AG04450 (cell line): Measurements from ENCODE around the gene ZNF19. TPM values are rescaled to one million over a fixed set of nuclear protein-coding genes. Genes with fewer than 3 reads are reported as not detected.
"Not testable (repeated sequence)": the region's sequence is repeated elsewhere in the genome, so short reads cannot be mapped to it uniquely, and the experiment has no call there.

Experiments used
- CTCF ChIA-PET: fragments of 300-600, 350-600 bp; formaldehyde crosslinking; extraction: SDS; loops from one replicate; lab custom pipeline; 2022; ENCODE audit warnings: antibody characterized with exemption, inconsistent platforms; lab: Charles Lee
- POLR2A ChIA-PET: fragments of 350-600 bp; formaldehyde crosslinking; extraction: SDS; loops from one replicate; lab custom pipeline; 2021; ENCODE audit warnings: antibody characterized with exemption, inconsistent platforms; lab: Yijun Ruan, JAX
- DNase-seq: peaks from one replicate; pipeline ENCODE4 v3.0.0-alpha.2; 2011; ENCODE audit warnings: low read depth, low spot score
- H3K27ac ChIP-seq: one replicate; pipeline ENCODE4 v1.5.1; 2012; ENCODE audit warnings: low read depth, low read length, control low read depth
- H3K27me3 ChIP-seq: one replicate; pipeline ENCODE4 v1.6.0; 2012; ENCODE audit warnings: low read length; ENCODE audit not compliant: control insufficient read depth, insufficient read depth
- H3K4me3 ChIP-seq: 2 replicates; pipeline ENCODE4 v1.5.1; 2011; ENCODE audit warnings: mild to moderate bottlenecking, low read depth, low read length, control low read depth
- H3K9me3 ChIP-seq: 2 replicates; pipeline ENCODE4 v1.5.1; 2012; ENCODE audit warnings: low read length; ENCODE audit not compliant: control insufficient read depth, insufficient read depth
- polyA plus RNA-seq: library from polyadenylated mRNA; depleted of rRNA; stranded (reverse); fragments of >200 nt; gene quantifications from 2 replicates; pipeline ENCODE4 v1.2.3, GENCODE V29; 2011
- TF ChIP-seq, protein P1 (sequence below): IDR thresholded peaks from 2 replicates; pipeline ENCODE4 v1.5.1; 2011; ENCODE audit warnings: low read depth, low read length, control low read depth, inconsistent platforms

Gene ZNF19
- polyA plus RNA-seq, 1 experiment: 2.0 TPM

DNA sequence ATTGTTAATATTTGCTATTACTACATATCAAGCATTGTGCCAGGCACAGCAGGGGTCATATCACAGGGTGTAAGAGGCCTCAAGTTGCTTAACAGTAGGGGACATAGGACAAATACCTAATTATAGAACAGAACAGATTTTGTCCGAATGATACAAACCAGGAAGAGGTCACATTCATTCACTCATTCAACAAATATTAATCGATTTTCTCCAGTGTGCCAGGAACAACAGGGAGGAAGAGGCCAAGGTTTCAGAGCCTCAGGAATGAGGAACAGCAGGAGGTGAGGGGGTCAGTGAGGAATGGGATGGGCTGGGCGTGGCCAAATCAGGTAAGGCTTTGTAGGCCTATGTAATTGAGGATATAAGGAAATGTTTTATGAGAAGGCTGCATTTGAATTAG lies 25.9 kb upstream of the ZNF19 start:
- POLR2A ChIA-PET: no interaction called here
- Histone ChIP-seq H3K9me3 (no peaks in the 10 kb centered on the region), H3K27me3 (no peaks in the 10 kb centered on the region), H3K4me3 (no peak overlapping the region), H3K27ac (no peak overlapping the region)
- no peak for DNase-seq
- CTCF ChIA-PET: no interaction called here
- TF ChIP-seq, protein P1, sequence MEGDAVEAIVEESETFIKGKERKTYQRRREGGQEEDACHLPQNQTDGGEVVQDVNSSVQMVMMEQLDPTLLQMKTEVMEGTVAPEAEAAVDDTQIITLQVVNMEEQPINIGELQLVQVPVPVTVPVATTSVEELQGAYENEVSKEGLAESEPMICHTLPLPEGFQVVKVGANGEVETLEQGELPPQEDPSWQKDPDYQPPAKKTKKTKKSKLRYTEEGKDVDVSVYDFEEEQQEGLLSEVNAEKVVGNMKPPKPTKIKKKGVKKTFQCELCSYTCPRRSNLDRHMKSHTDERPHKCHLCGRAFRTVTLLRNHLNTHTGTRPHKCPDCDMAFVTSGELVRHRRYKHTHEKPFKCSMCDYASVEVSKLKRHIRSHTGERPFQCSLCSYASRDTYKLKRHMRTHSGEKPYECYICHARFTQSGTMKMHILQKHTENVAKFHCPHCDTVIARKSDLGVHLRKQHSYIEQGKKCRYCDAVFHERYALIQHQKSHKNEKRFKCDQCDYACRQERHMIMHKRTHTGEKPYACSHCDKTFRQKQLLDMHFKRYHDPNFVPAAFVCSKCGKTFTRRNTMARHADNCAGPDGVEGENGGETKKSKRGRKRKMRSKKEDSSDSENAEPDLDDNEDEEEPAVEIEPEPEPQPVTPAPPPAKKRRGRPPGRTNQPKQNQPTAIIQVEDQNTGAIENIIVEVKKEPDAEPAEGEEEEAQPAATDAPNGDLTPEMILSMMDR: no peak

DNA sequence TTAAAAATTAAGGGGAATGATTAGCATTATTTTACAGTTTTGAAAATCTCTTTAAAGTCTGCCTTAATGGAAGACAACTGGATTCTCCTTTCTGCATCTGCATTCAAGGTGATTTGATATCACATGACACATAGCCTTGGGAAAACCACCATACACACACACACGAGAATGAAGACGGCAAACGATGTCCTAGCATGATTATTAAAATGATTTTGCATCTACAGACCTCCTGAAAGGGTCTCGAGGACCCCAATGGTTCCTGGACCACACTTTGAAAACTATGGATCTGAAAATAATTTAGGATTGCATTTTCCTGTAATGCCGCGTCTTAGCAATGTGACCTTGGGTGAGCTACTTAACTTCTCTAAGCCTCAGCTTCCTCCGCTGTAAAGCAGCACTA lies 25.4 kb upstream of the ZNF19 start:
- Histone ChIP-seq H3K27me3 (no peaks in the 10 kb centered on the region), H3K4me3 (no peak overlapping the region), H3K27ac (no peak overlapping the region), H3K9me3 (no peaks in the 10 kb centered on the region)
- DNase-seq: no peak
- POLR2A ChIA-PET: no interaction called here
- TF ChIP-seq, protein P1: no peak
- CTCF ChIA-PET: no interaction called here

DNA sequence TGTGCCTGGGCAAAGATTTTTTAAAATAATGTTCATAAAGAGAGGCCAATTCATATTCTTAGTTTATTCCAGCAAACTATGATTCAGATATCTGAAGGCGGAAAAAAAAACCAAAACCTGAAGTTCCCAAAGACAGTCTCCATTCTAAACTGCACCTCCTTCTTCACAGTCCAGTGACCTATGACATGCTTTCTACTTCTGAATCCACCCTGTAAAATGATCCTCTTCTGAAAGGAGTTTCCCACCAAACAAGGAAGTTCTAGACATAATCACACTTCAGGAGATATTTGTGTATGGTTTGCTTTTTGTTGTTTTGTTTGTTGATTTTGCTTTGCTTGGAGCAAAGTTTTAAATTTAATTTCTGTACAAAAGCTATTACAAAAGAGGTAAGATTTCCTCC lies 24.2 kb upstream of the ZNF19 start:
- CTCF ChIA-PET: no interaction called here
- TF ChIP-seq, protein P1: no peak
- POLR2A ChIA-PET: no interaction called here
- Histone ChIP-seq H3K27ac (no peak overlapping the region), H3K27me3 (no peaks in the 10 kb centered on the region), H3K4me3 (no peak overlapping the region), H3K9me3 (no peaks in the 10 kb centered on the region)
- DNase-seq: no peak

GRCh38 chr16:71507061-71507460 lies 17.9 kb upstream of the ZNF19 start:
- no peaks in the 10 kb centered on the region for H3K9me3 ChIP-seq
- H3K27me3 ChIP-seq: no peaks in the 10 kb centered on the region
- no peak for DNase-seq
- no peak overlapping the region for H3K4me3 ChIP-seq
- POLR2A ChIA-PET: no interaction called here
- H3K27ac ChIP-seq: no peak overlapping the region
- CTCF ChIA-PET: no interaction called here
- TF ChIP-seq, protein P1: no peak

- Histone ChIP-seq H3K4me3 (no peak overlapping the region), H3K27me3 (no peaks in the 10 kb centered on the region)
- CTCF ChIA-PET: interaction anchor here (1.4 kb wide), 1 partner anchor 92 kb away, joined by 5 read pairs; no protein-coding TSS in a partner anchor
Observed at GRCh38 chr16:71504901-71505300, 15.8 kb upstream of the ZNF19 start.

DNA sequence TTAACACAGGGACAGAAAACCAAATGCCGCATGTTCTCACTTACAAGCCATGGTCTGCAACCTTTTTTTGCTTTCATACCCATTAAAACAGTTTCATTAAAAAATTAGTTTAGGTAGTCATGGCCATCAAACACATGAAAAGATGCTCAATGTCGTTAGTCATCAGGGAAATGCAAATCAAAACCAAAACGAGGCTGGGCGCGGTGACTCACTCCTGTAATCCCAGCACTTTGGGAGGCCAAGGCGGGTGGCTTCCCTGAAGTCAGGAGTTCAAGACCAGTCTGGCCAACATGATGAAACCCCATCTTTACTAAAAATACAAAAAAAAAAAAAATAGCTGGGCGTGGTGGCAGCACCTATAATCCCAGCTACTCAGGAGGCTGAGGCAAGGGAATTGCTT lies 14.9 kb upstream of the ZNF19 start:
- H3K9me3 ChIP-seq, H3K27me3 ChIP-seq, H3K4me3 ChIP-seq, POLR2A ChIA-PET, DNase-seq, H3K27ac ChIP-seq: not testable (repeated sequence)
- CTCF ChIA-PET: interaction anchor here (15.0 kb wide), 1 partner anchor 93 kb away, joined by 316 read pairs; no protein-coding TSS in a partner anchor

More at GRCh38 chr16:71504901-71505300, 15.8 kb upstream of the ZNF19 start:
- H3K9me3 ChIP-seq: no peaks in the 10 kb centered on the region
- no peak for DNase-seq
- TF ChIP-seq, protein P1: no peak
- H3K27ac ChIP-seq: no peak overlapping the region
- POLR2A ChIA-PET: no interaction called here
